OCI-LY3 (cell line): Measurements from ENCODE around the gene HBD.

Source experiments
- H2AFZ ChIP-seq: fragments of 200-600, 300-600 bp; shearing (Covaris generic); 2 replicates; pipeline ENCODE4 v1.6.0; 2014; ENCODE audit warnings: antibody characterized with exemption, low read depth, low read length
- H3K27ac ChIP-seq: fragments of 200-600, 300-600 bp; sonication (generic); 2 replicates; pipeline ENCODE4 v1.5.1; 2014; ENCODE audit warnings: mild to moderate bottlenecking, low read length, moderate library complexity, mixed read lengths
- H3K27me3 ChIP-seq: fragments of 200-600, 300-600 bp; sonication (generic); 2 replicates; pipeline ENCODE4 v1.6.1; 2014; ENCODE audit warnings: low read depth, low read length, mixed read lengths
- H3K36me3 ChIP-seq: fragments of 200-600, 300-600 bp; sonication (generic); replicated peaks from 2 replicates; pipeline ENCODE3; 2014; ENCODE audit warnings: low read depth, low read length, mixed read lengths
- H3K4me1 ChIP-seq: fragments of 300-600, 200-600 bp; sonication (generic); 2 replicates; pipeline ENCODE4 v1.6.1; 2014; ENCODE audit warnings: low read length, mixed read lengths
- H3K4me2 ChIP-seq: fragments of 200-600, 300-600 bp; sonication (generic); 2 replicates; pipeline ENCODE4 v1.6.1; 2014; ENCODE audit warnings: low read length, mixed read lengths
- H3K4me3 ChIP-seq: fragments of 300-600, 200-600 bp; sonication (generic); 2 replicates; pipeline ENCODE4 v1.5.1; 2014; ENCODE audit warnings: antibody characterized with exemption, mild to moderate bottlenecking, low read length, moderate library complexity
- H3K79me2 ChIP-seq: fragments of 300-600, 200-600 bp; shearing (Covaris generic); 2 replicates; pipeline ENCODE4 v1.6.1; 2014; ENCODE audit warnings: mild to moderate bottlenecking, low read length, mixed read lengths
- H3K9ac ChIP-seq: fragments of 300-600, 200-600 bp; shearing (Covaris generic); 2 replicates; pipeline ENCODE4 v1.6.0; 2014; ENCODE audit warnings: mild to moderate bottlenecking, low read length, moderate library complexity
- H3K9me3 ChIP-seq: fragments of 200-600, 300-600 bp; shearing (Covaris generic); 2 replicates; pipeline ENCODE4 v1.6.1; 2014; ENCODE audit warnings: low read length, mixed read lengths; ENCODE audit not compliant: insufficient read depth
- H4K20me1 ChIP-seq: fragments of 200-600, 300-600 bp; sonication (generic); 2 replicates; pipeline ENCODE4 v1.6.1; 2016; ENCODE audit warnings: low read length, mixed read lengths; ENCODE audit not compliant: insufficient read depth
- CTCF ChIP-seq: fragments of 200-600, 300-600 bp; sonication (generic); IDR thresholded peaks from 2 replicates; pipeline ENCODE4 v1.5.1; 2014; ENCODE audit warnings: antibody characterized with exemption, low read length, low read depth
- EZH2phosphoT487 ChIP-seq: fragments of 200-600 bp; shearing (Covaris generic); IDR thresholded peaks from 2 replicates; pipeline ENCODE4 v1.6.1; 2018; ENCODE audit warnings: antibody characterized with exemption, mixed run types, low read depth

Gene HBD

GRCh38 chr11:5242933-5243815, 8.9 kb upstream of the HBD start:
- H3K4me2 ChIP-seq: peak overlapping the region; percentile 7; the same call in 1 of the 2 replicates
- no peaks in the 10 kb centered on the region for H3K27me3 ChIP-seq
- H3K4me3 ChIP-seq: no peak overlapping the region
- no peaks in the 10 kb centered on the region for H4K20me1 ChIP-seq
- no peak overlapping the region for H3K9ac ChIP-seq
- no peak overlapping the region for H2AFZ ChIP-seq
- no peaks in the 10 kb centered on the region for H3K9me3 ChIP-seq
- no peak overlapping the region for H3K27ac ChIP-seq
- no peaks in the 10 kb centered on the region for H3K36me3 ChIP-seq
- peaks cover 4% of the 10 kb centered on the region for H3K4me1 ChIP-seq
- no peak for TF ChIP-seq CTCF
- TF ChIP-seq EZH2phosphoT487: no peak
- no peaks in the 10 kb centered on the region for H3K79me2 ChIP-seq

GRCh38 chr11:5242208-5242607, 7.9 kb upstream of the HBD start:
- Histone ChIP-seq H3K79me2 (no peaks in the 10 kb centered on the region), H2AFZ (no peak overlapping the region), H3K9me3 (no peaks in the 10 kb centered on the region), H4K20me1 (no peaks in the 10 kb centered on the region), H3K4me2 (no peak overlapping the region), H3K9ac (no peak overlapping the region), H3K36me3 (no peaks in the 10 kb centered on the region), H3K4me1 (peaks cover 4% of the 10 kb centered on the region), H3K27me3 (no peaks in the 10 kb centered on the region), H3K4me3 (no peak overlapping the region), H3K27ac (no peak overlapping the region)
- TF ChIP-seq EZH2phosphoT487 (no peak), CTCF (no peak)

- no peak overlapping the region for H3K27ac ChIP-seq
- peaks cover 4% of the 10 kb centered on the region for H3K4me1 ChIP-seq
- H3K9ac ChIP-seq: no peak overlapping the region
- H4K20me1 ChIP-seq: no peaks in the 10 kb centered on the region
- no peak overlapping the region for H3K4me2 ChIP-seq
- H3K27me3 ChIP-seq: no peaks in the 10 kb centered on the region
- no peaks in the 10 kb centered on the region for H3K9me3 ChIP-seq
- H3K36me3 ChIP-seq: no peaks in the 10 kb centered on the region
- no peaks in the 10 kb centered on the region for H3K79me2 ChIP-seq
- no peak for TF ChIP-seq EZH2phosphoT487
- TF ChIP-seq CTCF: no peak
- no peak overlapping the region for H3K4me3 ChIP-seq
- H2AFZ ChIP-seq: no peak overlapping the region
These were observed 7.2 kb upstream of the HBD start for GRCh38 chr11:5241458-5241857.

- no peaks in the 10 kb centered on the region for H3K27me3 ChIP-seq
- H3K4me3 ChIP-seq: no peak overlapping the region
- H3K79me2 ChIP-seq: no peaks in the 10 kb centered on the region
- H3K9ac ChIP-seq: no peak overlapping the region
- TF ChIP-seq CTCF (no peak), EZH2phosphoT487 (no peak)
- H3K9me3 ChIP-seq: no peaks in the 10 kb centered on the region
- H3K4me1 ChIP-seq: peaks cover 4% of the 10 kb centered on the region
- H3K36me3 ChIP-seq: no peaks in the 10 kb centered on the region
- no peak overlapping the region for H3K27ac ChIP-seq
- H4K20me1 ChIP-seq: no peaks in the 10 kb centered on the region
- no peak overlapping the region for H3K4me2 ChIP-seq
- no peak overlapping the region for H2AFZ ChIP-seq
These were observed 6.2 kb upstream of the HBD start for GRCh38 chr11:5240458-5240857.
